B cell (primary cell): ENCODE data around the gene KLHL22.

Experiments
- CTCF ChIP-seq: fragments of 200-600 bp; IDR thresholded peaks from one replicate; pipeline ENCODE4 v1.8.0; 2022; ENCODE audit warnings: antibody characterized with exemption, mild to moderate bottlenecking
- EZH2 ChIP-seq: IDR thresholded peaks from 2 replicates; pipeline ENCODE4 v1.6.1; 2012; ENCODE audit warnings: borderline replicate concordance, low read depth, mild to moderate bottlenecking, moderate library complexity, low read length; ENCODE audit not compliant: insufficient read depth, poor library complexity, severe bottlenecking

GRCh38 chr22:20424568-20424931, 71.0 kb downstream of the KLHL22 start:
- TF ChIP-seq CTCF (no peak), EZH2 (no peak)
